HCT116 (cell line): ENCODE data around the gene COX7A1.

Source experiments
- CBX3 ChIP-seq: IDR thresholded peaks from 2 replicates; pipeline ENCODE4 v1.6.1; 2012; ENCODE audit warnings: low read depth
- CEBPB ChIP-seq: IDR thresholded peaks from 2 replicates; pipeline ENCODE4 v1.6.1; 2012; ENCODE audit warnings: low read depth
- ELF1 ChIP-seq: IDR thresholded peaks from 2 replicates; pipeline ENCODE4 v1.6.1; 2012; ENCODE audit warnings: low read depth, borderline replicate concordance
- RAD21 ChIP-seq: IDR thresholded peaks from 2 replicates; pipeline ENCODE4 v1.6.1; 2012; ENCODE audit warnings: low read depth, mild to moderate bottlenecking
- ZNF274 ChIP-seq: fragments of 200-500 bp; sonication (Bioruptor generic); IDR thresholded peaks from 2 replicates; pipeline ENCODE4 v1.6.1; 2014; ENCODE audit warnings: mild to moderate bottlenecking, low read depth, low read length, inconsistent platforms
- TF ChIP-seq, protein P1 (sequence below), 3 experiments: fragments of 200-600 bp in 1 of 3; sonication (generic) in 1 of 3; IDR thresholded peaks in 2 of 3; conservative IDR thresholded peaks in 1 of 3; 2 replicates each; pipeline ENCODE4 v1.5.1; 2012 to 2017; ENCODE audit warnings: low read depth in 2 of 3, low read length in 2 of 3, antibody characterized with exemption in 1 of 3, borderline replicate concordance in 1 of 3, control low read depth in 1 of 3, mild to moderate bottlenecking in 1 of 3, mixed read lengths in 1 of 3, mixed run types in 1 of 3, moderate library complexity in 1 of 3; ENCODE audit not compliant: insufficient read depth in 1 of 3
- TF ChIP-seq, protein P2 (sequence below): IDR thresholded peaks from 2 replicates; pipeline ENCODE4 v1.6.1; 2012; ENCODE audit warnings: low read depth

DNA sequence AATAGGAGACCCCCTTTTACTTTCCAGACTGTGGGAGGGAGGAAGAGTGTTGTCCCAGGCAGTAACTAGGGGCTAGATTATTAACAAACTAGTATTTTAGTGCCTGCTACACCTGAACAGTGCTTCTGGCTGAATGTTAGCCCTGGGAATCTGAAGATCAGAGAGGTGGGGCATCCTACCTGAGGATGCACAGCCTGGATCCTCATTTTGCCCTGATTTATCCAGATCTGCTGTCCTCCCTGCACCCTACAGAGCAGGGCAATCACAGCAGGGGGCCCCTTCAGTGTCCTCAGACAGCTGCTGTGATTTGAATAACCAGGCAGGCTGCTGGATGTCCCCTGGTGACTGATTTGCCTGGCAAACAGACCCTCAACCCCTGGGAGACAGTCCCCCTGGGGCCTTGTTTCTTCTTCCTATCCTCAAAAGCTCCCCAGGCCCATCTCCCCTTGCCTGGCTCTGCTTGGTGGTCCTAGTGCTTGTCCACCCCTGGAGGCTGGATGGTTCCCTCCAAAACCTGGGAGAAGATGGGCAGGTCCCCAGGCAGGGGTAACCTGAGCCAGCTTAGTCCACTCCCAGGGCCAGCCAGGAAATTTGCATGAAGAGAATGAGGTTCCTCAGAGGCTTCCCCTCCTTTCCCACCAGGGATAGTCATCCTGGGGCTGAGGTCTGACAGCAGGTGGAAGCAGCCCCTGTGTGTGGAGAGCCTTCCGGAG is 41.6 kb downstream of the COX7A1 start, which contains the start of gene OVOL3:
- TF ChIP-seq ELF1 (no peak), ZNF274 (no peak), CBX3 (no peak), CEBPB (no peak), RAD21 (no peak)
- TF ChIP-seq, protein P1, sequence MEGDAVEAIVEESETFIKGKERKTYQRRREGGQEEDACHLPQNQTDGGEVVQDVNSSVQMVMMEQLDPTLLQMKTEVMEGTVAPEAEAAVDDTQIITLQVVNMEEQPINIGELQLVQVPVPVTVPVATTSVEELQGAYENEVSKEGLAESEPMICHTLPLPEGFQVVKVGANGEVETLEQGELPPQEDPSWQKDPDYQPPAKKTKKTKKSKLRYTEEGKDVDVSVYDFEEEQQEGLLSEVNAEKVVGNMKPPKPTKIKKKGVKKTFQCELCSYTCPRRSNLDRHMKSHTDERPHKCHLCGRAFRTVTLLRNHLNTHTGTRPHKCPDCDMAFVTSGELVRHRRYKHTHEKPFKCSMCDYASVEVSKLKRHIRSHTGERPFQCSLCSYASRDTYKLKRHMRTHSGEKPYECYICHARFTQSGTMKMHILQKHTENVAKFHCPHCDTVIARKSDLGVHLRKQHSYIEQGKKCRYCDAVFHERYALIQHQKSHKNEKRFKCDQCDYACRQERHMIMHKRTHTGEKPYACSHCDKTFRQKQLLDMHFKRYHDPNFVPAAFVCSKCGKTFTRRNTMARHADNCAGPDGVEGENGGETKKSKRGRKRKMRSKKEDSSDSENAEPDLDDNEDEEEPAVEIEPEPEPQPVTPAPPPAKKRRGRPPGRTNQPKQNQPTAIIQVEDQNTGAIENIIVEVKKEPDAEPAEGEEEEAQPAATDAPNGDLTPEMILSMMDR (IDR thresholded peaks at IDR 0.05 in 2 of 3, conservative IDR thresholded peaks at IDR 0.05 in 1 of 3; ENCODE audit: borderline replicate concordance in 1 of 3, insufficient read depth in 1 of 3, low read depth in 2 of 3, low read length in 2 of 3): no peak
- TF ChIP-seq, protein P2, sequence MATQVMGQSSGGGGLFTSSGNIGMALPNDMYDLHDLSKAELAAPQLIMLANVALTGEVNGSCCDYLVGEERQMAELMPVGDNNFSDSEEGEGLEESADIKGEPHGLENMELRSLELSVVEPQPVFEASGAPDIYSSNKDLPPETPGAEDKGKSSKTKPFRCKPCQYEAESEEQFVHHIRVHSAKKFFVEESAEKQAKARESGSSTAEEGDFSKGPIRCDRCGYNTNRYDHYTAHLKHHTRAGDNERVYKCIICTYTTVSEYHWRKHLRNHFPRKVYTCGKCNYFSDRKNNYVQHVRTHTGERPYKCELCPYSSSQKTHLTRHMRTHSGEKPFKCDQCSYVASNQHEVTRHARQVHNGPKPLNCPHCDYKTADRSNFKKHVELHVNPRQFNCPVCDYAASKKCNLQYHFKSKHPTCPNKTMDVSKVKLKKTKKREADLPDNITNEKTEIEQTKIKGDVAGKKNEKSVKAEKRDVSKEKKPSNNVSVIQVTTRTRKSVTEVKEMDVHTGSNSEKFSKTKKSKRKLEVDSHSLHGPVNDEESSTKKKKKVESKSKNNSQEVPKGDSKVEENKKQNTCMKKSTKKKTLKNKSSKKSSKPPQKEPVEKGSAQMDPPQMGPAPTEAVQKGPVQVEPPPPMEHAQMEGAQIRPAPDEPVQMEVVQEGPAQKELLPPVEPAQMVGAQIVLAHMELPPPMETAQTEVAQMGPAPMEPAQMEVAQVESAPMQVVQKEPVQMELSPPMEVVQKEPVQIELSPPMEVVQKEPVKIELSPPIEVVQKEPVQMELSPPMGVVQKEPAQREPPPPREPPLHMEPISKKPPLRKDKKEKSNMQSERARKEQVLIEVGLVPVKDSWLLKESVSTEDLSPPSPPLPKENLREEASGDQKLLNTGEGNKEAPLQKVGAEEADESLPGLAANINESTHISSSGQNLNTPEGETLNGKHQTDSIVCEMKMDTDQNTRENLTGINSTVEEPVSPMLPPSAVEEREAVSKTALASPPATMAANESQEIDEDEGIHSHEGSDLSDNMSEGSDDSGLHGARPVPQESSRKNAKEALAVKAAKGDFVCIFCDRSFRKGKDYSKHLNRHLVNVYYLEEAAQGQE: no peak
